UCSD-AML1 (cell line): ENCODE measurements around the gene FBXL16.

ENCODE experiments used
- DNase-seq: peaks from one replicate; lab custom pipeline; 2025; ENCODE audit not compliant: unreplicated experiment; lab: John Stamatoyannopoulos, UW

The FBXL16 gene

DNA sequence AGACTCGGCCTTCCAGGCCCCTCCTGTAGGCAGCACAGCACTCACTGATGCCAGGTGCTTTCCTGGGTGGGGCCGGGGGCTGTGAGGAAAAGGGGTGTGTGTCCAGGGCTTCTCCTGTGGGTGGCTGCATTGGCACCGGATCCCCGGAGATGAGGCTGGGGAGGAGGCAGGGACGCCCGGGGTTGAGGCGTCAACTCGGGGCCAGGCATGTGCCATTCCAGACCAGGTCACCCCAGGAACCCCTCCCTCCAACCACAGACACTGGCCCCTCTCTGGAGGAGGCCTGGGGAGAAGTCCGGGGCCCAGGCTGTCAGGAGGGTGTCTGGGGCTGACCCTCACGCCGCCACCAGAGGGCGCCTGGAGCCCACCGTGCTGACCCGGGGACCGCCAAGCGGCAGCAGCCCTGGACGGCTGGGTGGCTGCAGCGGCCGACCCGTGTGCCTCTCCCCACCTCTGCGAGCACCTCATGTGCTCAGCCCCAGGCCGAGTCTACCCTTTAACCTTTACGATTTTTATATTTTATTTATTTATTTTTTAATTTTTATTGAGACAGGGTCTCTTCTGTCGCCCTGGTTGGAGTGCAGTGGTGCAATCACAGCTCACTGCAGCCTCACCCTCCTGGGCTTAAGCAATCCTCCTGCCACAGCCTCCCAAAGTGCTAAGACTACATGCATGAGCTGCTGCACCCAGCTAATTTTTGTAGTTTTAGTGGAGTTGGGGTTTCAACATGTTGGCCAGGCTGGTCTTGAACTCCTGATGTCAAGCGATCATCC lies 6.1 kb upstream of the FBXL16 start:
- DNase-seq: peak; percentile 77

DNA sequence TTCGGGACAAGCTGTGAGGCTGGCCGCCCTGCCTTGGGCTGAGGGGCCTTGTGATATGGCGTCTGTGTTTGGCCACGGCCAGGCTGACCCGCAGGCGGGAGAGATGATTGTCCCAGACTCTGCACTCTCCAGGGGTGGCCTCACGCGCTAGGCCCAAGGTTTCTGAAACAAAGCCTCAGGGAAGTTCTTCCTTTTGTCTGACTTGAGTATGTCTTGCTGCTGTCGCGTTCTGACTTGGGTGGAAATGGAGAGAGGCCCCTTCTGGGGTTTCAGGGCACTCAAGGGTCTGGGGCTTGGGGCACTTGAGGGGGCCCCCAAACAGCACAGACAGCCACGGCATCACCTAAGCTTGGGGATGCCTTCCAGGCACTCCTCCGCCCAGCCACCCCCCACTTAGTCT lies 5.5 kb upstream of the FBXL16 start:
- no peak for DNase-seq

DNA sequence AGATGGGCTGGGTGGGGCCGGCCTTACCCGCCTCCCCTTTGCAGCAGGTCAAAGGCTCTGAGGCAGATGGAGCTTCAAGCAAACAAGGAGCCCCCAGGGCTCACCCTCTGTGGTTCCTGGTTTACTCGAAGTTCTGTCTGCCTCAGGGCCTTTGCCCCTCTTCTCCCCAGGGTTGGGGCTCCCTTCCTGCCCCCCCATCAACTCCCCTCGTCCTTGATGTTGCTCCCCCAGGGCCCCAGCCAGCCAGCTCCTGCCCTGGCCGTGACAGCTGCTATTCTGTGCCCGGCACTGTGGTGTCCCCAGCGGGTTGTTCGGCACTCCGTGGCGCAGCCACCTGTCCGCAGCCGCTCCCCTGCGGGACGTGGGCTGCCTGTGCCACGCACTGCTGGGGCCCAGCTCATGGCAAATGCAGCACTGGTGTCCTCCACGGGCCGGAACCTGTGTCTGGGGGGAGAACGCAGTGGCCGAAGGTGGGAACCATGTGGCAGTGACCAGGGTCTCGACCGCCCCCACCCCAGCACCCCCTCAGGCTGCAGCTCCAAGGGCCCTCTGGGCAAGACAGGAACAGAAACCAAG lies 5.0 kb upstream of the FBXL16 start:
- no peak for DNase-seq

DNA sequence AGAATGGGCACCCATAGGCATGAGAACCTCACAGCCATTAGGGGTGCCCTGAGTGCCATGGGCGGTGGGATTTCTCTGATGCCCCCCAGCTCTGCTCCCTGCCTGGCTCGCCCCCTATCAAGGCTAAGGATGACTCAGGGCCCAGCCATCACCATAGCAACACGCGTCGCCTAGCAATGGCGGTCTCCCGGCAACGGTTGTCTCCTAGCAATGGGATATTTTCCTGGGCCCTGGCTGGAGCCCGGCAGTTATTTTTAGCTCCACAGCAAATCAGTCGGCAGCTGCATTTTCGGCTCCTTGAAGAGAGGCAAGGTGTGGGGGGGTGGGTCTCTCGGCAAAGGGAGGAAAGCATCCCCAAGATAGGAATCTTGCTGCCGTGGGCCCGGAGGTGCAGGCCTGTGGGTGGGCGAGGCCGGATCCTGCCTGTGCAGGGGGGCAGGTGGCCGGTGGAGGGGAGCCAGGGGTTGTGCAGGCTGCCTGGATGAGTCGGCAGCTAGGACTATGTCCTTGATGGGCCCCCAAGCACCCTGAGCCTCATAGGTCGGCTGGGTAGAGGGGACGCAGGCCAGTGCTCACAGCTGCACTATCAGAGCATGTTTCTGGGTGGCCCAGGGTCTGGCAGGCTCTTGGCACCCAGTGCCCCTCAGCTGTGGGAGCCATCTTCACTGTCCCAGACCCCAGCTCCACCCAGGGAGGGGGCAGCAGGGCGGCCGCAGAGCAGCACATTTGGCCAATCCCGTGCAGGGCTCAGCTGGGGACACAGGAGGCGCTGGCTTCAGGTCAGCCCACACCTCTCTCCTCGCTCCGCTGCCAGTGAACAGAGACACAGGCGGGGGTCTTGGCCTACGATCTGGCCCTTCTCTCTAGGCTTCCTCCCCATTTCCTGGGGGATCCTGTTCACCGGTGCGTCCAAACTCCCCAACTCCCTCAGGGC lies 4.2 kb upstream of the FBXL16 start:
- no peak for DNase-seq

DNA sequence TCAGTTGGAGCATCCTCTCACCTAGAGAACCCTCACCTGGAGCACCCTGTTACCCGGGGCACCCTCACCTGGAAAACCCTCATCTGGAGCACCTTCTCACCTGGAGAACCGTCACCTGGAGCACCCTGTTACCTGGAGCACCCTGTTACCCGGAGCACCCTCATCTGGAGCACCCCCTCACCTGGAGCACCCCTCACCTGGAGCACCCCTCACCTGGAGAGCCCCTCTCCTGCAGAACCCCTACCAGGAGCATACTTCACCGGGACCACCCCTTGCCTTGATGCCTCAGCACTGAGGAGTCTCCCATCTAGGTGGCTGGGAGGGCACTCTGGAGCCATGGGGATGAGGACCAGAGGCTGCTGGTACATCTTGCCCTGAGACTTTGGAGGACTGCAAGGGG lies 3.4 kb upstream of the FBXL16 start:
- DNase-seq: no peak

DNA sequence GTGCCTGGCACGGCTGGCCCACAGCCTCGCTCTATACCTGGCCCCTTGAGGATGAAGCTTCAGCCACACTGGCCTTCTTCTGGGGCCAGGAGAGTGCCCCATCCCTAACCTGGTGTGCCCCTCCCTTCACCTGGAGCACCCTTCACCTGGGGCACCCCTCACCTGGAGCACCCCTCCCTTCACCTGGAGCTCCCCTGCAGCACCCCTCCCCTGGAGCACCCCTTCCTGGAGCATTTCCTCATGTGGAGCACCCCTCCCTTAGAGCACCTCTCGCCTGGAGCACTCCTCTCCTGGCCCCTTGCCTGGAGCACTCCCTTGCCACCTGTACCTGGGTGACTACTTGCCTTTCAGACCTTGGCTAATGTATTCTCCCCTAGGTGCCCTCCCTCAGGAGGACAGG lies 2.4 kb upstream of the FBXL16 start:
- DNase-seq: no peak

DNA sequence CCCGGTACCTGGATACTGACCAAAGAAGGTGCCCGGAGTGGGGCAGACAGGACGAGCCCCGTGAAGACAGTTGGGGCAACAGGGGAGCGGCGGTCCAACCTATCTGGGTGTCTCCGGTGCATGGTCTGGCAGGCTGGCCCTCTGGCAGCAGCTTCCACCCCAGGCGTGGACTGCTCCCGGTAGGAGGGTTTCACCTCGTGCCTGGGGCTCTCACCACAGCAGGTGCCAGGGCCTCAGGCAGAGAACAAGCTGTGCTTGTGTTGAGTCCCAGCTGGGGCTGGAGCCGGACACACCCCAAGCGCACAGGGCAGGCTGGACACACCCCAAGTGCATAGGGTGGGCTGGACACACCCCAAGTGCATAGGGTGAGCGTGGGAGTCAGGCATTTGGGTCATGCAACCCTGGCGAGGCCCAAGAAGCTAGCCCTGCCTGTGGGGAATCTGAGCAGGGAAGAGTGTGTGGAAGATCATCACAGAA lies 1.5 kb upstream of the FBXL16 start:
- no peak for DNase-seq

DNA sequence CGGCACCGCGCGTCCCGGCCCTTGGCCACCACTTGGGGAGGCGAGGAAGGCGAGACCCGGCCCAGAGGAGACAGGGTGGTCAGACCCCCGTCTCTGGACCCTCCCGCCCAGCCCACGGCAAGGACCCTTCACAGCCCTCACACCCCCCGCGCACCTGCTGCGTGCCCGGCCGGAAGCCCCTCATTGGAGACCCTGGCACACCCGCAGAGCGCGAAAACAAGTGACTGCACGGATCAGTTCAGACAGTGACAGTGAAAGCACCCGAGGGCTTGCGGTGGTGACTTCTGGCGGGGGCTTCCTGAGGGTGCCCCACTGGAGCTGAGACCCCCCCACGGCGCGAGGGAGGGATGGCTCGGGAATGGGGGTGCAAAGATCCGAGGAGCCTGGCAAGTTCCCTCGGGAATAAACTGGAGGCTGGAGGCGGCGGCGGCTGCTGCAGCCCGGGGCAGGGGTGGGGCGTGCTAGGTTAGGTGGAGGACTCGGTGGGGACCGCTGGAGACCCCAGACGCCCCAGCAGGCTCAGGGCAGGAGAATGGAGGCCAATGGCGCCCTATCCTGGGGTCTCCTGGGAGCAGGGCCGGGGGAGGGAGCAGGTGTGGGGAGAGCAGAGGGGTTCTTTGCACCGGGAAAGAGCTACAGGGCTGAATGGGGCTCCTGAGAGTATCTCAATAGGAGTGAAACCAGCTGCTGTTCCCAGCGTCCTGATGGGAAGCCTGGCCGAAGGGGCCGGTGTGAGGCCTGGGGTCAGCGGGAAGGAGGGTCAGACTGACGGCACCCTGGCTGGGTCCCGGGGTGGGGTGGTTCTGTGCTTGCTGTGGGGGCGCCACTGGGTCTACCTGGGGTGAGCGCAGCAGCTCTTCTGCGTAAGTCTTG lies 824 bp upstream of the FBXL16 start:
- DNase-seq: no peak

DNA sequence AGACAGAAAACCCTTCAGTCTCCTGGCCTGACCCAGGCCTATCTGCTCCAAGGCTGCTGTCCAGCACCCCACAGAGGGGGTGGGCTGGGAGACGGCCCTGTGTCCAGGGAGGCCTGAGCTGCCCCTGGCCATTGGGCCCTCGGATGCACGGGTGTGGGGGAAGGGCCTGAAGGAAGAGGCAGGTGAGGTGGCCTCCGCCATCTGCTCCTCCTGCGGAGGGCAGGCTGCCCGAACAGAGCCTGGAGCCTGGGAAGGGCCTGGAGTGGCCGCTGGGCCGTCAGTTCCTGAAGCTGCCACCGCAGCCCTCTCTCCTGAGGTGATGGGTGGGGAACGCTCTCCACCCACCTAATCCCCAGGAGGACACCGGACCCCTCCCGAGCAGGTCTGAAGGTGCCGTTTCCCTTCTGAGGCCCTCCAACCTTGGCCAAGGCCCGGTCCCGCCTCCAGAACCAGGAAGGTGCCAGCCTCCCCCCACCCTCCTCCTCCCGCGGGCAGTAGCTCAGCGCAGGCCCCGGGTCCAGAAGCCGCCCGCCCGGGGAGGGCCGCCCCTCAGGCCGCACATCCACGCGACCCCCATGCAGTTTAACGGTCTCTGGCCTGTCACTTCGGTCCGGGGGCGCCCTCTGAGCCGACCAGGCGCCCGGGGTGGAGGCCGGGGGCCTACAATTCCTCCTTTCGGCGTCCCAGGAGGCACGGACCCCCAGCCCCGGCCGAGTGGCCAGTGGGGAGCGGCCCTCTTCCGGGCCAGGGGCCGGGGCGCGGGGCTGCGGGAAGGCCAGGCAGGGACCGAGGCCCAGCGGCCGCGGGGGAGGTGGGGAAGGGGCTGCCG lies 835 bp downstream of the FBXL16 start:
- no peak for DNase-seq

DNA sequence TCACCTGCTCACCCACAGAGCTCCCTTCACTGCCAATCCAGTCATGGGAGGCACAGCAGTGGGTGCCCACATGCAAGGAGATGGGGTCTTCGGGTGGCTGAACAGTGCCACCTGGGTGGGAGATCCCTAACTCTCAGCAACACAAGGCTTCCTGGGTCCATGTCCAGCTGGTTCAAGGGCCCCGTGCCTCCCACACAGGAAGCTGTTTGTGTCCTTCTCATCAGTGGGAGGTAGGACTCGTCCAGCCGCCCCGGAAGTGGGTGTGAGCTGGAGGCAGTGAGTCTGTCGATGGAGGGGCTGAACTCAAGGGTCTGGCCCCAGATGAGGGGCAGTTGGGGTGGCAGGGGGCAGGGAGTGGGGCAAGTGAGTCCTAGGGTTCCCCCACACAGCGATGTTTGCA lies 1.6 kb downstream of the FBXL16 start:
- DNase-seq: no peak

DNA sequence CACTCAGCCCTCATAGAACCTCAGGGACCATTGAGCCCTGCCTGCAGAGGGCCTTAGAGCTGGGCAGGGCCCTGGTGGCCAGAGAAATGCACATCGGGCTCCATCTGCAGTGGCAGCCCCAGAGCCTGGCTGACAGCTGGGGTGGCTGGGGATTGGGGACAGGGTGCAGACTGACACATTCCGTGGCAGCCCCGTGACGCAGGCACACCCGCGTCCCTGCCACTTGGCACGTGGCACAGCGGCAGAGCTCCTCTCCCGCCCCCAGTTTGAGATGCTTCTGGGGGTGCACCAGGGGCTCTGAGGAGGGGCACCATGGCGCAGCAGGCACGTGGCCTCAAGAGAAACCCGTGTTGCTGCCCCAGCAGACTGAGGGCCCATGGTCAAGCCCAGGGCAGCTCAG lies 2.2 kb downstream of the FBXL16 start:
- no peak for DNase-seq

DNA sequence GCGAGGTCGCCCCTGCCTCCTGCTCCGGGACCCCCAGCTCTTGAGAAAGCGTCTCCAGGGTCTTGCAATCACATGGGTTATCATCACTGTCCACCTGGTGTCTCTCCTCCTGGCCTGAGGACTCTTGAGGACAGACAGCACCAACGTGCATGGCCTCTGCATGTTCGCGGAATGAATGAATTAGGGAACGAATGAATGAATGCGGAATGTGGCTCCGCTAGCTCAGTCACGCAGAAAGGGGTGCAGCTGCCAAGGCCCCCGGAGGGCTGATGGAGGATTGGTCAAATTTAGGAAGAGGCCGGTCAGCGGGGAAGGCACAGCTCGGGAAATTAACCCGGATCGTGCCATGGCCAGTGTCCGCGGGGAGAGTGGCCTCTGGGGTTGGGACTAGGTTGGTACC lies 3.3 kb downstream of the FBXL16 start:
- no peak for DNase-seq

DNA sequence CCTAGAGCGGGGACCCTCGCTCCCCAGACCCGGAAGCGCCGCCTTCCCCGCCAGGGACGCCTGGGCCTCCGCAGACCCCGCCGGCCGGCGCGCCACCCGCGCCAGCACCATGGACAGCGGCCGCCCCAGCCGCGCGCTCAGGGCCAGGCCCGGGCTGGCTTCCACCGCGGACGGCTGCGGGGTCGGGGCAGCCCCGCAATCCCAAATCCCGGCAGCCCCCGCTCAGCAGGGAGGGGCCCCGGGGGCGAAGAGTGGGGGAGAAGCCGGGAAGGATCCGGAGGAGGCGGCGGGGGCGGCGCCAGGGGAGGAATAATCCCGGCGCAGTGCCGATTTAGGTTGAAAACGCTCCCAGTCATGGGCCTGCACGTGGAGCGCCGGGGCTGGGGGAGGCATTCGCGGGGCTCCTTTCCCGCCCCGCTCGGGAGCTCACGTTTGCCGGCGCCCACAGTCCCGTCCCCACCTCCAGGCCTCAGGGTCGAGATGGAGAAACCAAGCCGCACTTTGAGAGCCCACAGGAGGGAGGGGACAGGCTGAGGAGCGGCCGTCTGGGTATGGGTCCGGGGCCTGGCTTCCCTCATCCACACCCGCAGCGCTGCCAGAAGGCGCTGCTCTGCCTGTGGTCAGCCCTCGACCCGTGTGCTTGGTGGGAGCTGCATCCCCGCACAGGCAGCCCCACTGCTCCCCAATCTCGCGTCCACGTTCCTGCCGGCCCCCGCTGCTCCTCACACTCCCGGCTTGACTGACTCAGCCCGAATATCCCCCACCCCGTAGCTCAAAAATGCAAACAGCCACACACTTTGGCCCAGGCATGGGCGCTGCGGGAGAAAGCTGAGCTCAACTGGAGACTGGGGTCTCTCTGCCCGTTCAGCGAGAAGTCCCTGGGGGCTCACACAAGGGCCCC lies 4.7 kb downstream of the FBXL16 start:
- peak; percentile 15 for DNase-seq

DNA sequence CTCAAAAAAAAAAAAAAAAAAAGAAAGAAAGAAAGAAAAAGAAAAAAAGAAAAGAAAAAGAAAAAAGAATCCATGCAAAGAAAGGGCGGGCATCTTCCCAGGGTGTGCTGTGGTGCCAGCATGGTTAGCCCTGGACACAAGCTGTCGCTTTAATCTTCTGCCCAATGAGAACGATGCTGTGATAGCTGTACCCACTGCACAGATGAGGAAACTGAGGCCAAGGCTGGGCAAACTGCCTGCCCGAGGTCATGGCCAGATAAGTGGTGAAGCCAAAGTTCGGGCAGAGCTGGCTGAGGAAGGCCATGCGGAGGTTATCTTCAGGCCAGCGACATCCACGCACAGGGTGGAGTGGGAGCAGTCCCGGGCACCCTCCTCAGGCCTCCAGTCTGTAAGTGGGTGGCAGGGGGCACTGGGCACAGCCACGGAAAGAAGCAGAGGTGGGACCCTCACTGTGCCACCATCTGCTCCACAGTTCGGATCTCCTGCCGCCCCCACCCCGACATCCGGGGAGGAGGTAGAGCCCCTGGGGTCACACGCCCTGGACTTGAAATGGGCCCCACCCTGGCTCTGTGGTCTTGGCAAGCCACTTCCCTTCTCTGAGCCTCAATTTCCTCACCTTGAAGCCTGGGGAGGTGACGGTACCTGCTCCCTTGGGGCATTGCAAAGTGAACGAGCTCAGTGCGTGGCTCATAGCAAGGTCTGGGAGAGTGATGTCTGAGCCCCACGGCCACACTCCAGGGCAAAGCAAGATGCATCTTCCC lies 6.5 kb downstream of the FBXL16 start:
- DNase-seq: no peak

DNA sequence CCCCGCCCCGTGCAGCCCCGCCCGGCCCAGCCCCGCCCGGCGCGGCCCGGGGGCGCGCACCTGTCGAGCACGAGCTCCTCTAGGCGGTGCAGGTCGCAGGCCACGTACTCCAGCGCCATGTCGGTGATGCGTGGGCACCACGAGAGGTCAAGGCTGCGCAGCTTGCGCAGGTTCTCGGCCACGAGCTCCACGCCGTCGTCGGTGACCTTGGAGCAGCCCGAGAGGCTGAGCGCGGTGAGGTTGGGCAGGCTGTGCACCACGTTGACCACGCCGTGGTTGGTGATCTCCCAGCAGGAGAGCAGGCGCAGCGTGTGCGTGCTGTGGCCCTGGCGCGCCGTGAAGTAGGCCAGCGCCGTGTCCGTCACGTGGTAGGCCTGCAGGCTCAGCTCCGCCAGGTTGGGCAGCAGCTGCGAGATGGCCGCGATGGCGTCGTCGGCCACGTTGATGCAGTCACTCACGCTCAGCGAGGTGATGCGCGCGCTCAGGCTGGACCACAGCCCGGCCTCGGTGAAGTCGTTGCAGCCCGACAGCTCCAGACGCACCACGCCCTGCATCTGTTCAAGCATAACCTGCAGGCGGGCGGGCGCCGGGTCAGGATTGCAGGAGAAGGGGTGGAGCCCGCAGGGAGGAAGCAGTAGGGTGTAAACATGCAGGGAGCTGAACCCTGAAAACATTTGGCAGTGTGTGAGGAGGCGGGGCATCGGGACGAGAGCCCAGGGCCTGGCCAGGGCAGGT lies 10.1 kb downstream of the FBXL16 start:
- no peak for DNase-seq

DNA sequence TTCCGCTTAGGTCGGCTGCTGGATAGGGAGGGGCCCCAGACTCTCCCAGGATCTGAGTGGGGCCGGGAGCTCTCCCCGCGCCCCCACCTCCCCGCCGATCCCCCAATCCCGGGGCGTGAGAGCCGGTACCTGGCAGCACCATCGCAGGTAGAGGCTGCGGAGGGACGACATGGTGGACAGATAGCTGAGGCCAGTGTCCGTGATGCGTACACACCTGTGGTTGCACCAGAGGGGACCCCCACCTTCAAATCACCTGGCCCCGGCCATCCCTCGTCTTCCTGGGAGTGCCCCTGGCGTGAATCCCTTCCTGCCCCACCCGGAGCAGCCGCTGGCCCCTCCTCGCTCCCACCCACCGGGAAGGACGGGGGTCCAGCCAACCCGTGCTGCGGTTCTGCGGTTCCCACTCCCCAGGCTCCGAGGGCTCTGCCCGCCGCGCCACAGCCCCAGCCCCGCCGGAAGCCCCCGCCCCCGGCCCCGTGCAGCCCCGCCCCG lies 10.7 kb downstream of the FBXL16 start:
- DNase-seq: no peak

DNA sequence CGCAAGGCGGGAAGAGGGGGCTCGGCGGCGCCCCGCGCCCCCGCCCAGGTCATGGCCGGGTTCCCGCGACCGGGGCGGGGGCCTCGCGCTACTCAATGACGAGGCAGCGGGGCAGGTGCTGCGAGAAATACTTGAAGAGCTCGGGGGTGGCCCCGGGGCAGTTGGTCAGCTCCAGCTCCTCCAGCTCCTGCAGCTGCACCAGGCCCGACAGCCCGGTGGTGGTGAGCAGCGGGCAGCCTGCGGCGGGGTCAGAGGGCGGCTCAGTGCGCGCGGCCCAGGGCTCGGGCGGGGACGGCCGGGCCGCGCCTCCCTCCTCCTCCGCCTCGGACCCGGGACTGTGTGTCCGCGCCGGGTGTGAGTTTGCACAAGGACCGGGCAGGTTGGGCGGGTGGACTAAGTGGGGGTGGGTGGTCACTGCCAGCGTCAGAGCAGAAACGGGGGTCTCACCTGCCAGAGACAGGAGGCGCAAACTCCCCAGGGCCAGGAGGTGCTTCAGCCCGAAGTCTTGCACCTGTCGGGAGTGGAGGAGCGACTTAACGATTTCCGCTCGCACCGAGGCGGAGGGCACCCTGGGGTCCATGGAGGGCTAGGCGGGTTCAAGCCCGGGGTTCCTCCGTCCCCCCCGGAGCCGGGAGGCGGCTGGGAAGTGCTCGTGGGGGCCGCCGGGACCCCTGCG lies 11.3 kb downstream of the FBXL16 start:
- no peak for DNase-seq
